Keratinocyte (primary cell): ENCODE results near the gene AOC1. TPM values are rescaled to one million over a fixed set of nuclear protein-coding genes. Genes with fewer than 3 reads are reported as not detected.

Experiments
- DNase-seq: peaks from one replicate; pipeline ENCODE4 v3.0.0-alpha.2; 2011; ENCODE audit warnings: low read depth, missing footprints, low spot score
- FAIRE-seq: peaks from 2 replicates; lab custom pipeline; 2011; peaks lifted over from hg19 to GRCh38; lab: Jason Lieb, UNC
- H2AFZ ChIP-seq: 2 replicates; pipeline ENCODE4 v1.6.0; 2012; ENCODE audit warnings: low read length, control low read depth, inconsistent platforms; ENCODE audit not compliant: control insufficient read depth
- H3K27ac ChIP-seq: 2 replicates; pipeline ENCODE4 v1.5.1; 2011; ENCODE audit warnings: low read length; ENCODE audit not compliant: control insufficient read depth, insufficient read depth
- H3K27me3 ChIP-seq: 3 replicates; pipeline ENCODE4 v1.6.0; 2011; ENCODE audit warnings: low read length; ENCODE audit not compliant: control insufficient read depth, insufficient read depth; ENCODE audit errors: extremely low read depth
- H3K36me3 ChIP-seq, 2 experiments: 2 replicates in 1 of 2; 3 replicates in 1 of 2; pipeline ENCODE4 v1.5.1; 2011; ENCODE audit warnings: low read length in 2 of 2, mild to moderate bottlenecking in 1 of 2; ENCODE audit not compliant: control insufficient read depth in 2 of 2, insufficient read depth in 2 of 2; ENCODE audit errors: extremely low read depth in 1 of 2
- H3K4me1 ChIP-seq: 3 replicates; pipeline ENCODE4 v1.5.1; 2011; ENCODE audit warnings: low read length; ENCODE audit not compliant: control insufficient read depth, insufficient read depth; ENCODE audit errors: extremely low read depth
- H3K4me2 ChIP-seq: 3 replicates; pipeline ENCODE4 v1.6.0; 2011; ENCODE audit warnings: low read depth, low read length; ENCODE audit not compliant: control insufficient read depth, insufficient read depth; ENCODE audit errors: extremely low read depth
- H3K4me3 ChIP-seq, 3 experiments: fragments of 200-600 bp in 1 of 3; sonication (generic) in 1 of 3; 2 replicates in 2 of 3; 3 replicates in 1 of 3; pipeline ENCODE4 v1.5.1; 2011 to 2016; ENCODE audit warnings: low read length in 3 of 3, mild to moderate bottlenecking in 3 of 3, control low read depth in 2 of 3, inconsistent platforms in 1 of 3, low read depth in 1 of 3, mixed read lengths in 1 of 3, mixed run types in 1 of 3, moderate library complexity in 1 of 3; ENCODE audit not compliant: control insufficient read depth in 2 of 3, insufficient read depth in 2 of 3; ENCODE audit errors: extremely low read depth in 1 of 3
- H3K79me2 ChIP-seq: 2 replicates; pipeline ENCODE4 v1.6.0; 2012; ENCODE audit warnings: low read length; ENCODE audit not compliant: control insufficient read depth, insufficient read depth
- H3K9ac ChIP-seq: 3 replicates; pipeline ENCODE4 v1.6.0; 2011; ENCODE audit warnings: low read length; ENCODE audit not compliant: control insufficient read depth, insufficient read depth; ENCODE audit errors: extremely low read depth
- H3K9me1 ChIP-seq: 3 replicates; pipeline ENCODE4 v1.6.0; 2011; ENCODE audit warnings: low read length; ENCODE audit not compliant: control insufficient read depth, insufficient read depth; ENCODE audit errors: extremely low read depth
- H3K9me3 ChIP-seq: 2 replicates; pipeline ENCODE4 v1.5.1; 2012; ENCODE audit warnings: low read depth, low read length; ENCODE audit not compliant: control insufficient read depth
- H4K20me1 ChIP-seq: 3 replicates; pipeline ENCODE4 v1.6.0; 2011; ENCODE audit warnings: low read length; ENCODE audit not compliant: control insufficient read depth, insufficient read depth; ENCODE audit errors: extremely low read depth
- CTCF ChIP-seq, 3 experiments: IDR thresholded peaks in 1 of 3; conservative IDR thresholded peaks in 1 of 3; optimal IDR thresholded peaks in 1 of 3; 2 replicates in 2 of 3; 3 replicates in 1 of 3; pipeline versions ENCODE3 to v1.5.1; 2011; ENCODE audit warnings: low read length in 3 of 3, mild to moderate bottlenecking in 3 of 3, moderate library complexity in 2 of 3, control low read depth in 1 of 3, inconsistent platforms in 1 of 3; ENCODE audit not compliant: insufficient read depth in 2 of 3; ENCODE audit errors: extremely low read depth in 1 of 3
- EZH2 ChIP-seq: IDR thresholded peaks from one replicate; pipeline ENCODE4 v1.6.1; 2012; ENCODE audit warnings: inconsistent platforms, mild to moderate bottlenecking, low read length, moderate library complexity
- dilution Hi-C: fragments of 300-500 bp; cut with MboI; formaldehyde crosslinking; loops from one replicate; pipeline ENCODE4 v1.7.0; 2020; ENCODE audit warnings: low sequenced_read_pairs; ENCODE audit not compliant: extremely low pct_ligation_motif_present
- polyA plus RNA-seq, 5 experiments: library from polyadenylated mRNA; depleted of rRNA in 3 of 5; stranded (reverse) in 3 of 5; stranded (forward) in 1 of 5; unstranded in 1 of 5; fragments of >200 nt; gene quantifications; 1 replicate in 1 of 5; 2 replicates in 3 of 5; 3 replicates in 1 of 5; pipeline versions ENCODE4 v1.2.1 to v1.2.3, GENCODE V29; 2011 to 2012; ENCODE audit warnings: missing spikeins in 2 of 5, low read depth in 1 of 5, low replicate concordance in 1 of 5

Gene AOC1
- polyA plus RNA-seq, 1 donor (not counting 4 experiments of a cell fraction or from before 2014, with no cell fraction given), result not detected

DNA sequence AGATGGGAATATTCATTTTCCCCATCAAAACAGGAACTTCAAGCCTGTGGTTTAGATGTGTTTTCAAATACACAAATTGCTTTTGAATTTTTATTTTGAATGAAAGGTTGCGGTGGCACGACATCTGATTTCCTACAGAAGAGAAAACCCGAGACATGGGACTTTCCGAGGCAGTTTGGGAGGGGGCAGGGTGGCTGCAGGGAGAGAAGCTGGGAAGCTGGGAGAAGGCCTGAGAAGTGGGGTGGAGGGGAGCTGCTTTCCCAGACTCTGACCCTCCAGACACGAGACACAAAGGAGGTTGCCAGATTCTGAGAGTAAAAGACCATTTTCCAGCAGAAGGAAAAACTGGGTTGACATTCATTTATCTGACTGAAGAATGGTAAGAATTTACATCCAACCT lies 32.2 kb upstream of the AOC1 start:
- H4K20me1 ChIP-seq, result no peaks in the 10 kb centered on the region
- no peaks in the 10 kb centered on the region for H3K9me3 ChIP-seq
- no peak overlapping the region for H2AFZ ChIP-seq
- TF ChIP-seq CTCF (optimal IDR thresholded peaks at IDR 0.05 in 1 of 3, IDR thresholded peaks at IDR 0.05 in 1 of 3, conservative IDR thresholded peaks at IDR 0.05 in 1 of 3; ENCODE audit: extremely low read depth in 1 of 3, insufficient read depth in 2 of 3, low read length in 3 of 3), result no peak
- no peak for TF ChIP-seq EZH2
- FAIRE-seq (no peak), DNase-seq (no peak)
- dilution Hi-C loops, result no loop called here
- H3K9ac ChIP-seq, result no peak overlapping the region
- no peak overlapping the region for H3K4me3 ChIP-seq
- no peaks in the 10 kb centered on the region for H3K4me1 ChIP-seq
- H3K79me2 ChIP-seq, result no peaks in the 10 kb centered on the region
- H3K27ac ChIP-seq, result no peak overlapping the region
- peaks cover 4% of the 10 kb centered on the region for H3K27me3 ChIP-seq
- H3K4me2 ChIP-seq, result no peak overlapping the region
- H3K9me1 ChIP-seq, result no peaks in the 10 kb centered on the region
- no peaks in the 10 kb centered on the region for H3K36me3 ChIP-seq

DNA sequence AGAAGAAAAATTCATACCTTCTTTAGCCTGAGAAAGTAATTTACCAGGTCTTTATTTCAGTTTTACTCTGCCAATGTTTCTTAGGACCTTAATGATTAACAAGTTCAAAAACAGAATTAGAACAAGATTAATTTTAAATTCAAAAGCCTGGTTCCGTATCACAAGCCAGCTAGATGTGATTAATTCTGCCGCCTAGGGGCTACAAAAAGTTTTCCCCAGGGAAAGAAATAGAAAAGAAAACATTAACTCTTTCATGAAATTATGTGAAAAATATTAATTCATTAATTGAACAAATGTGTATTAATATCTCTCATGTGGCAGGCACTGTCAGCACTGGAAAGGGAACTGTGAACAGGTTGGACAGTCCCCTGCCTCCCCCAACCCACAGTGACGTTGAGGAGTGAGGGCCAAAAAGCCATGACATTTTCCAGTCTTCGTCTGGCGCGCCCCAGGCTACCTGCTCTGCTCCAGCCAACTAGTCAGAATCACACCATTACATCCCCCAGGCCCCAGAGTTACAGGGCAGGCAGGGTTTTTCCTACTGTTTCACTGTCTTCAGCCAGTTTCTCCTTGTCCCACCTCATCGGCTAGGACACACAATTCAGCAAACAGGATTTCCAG lies 31.6 kb upstream of the AOC1 start:
- Histone ChIP-seq H3K4me3 (no peak overlapping the region), H3K9me3 (no peaks in the 10 kb centered on the region), H3K9ac (no peak overlapping the region), H3K27me3 (peaks cover 4% of the 10 kb centered on the region), H3K9me1 (no peaks in the 10 kb centered on the region), H4K20me1 (no peaks in the 10 kb centered on the region), H3K27ac (no peak overlapping the region), H3K4me2 (no peak overlapping the region), H3K4me1 (no peaks in the 10 kb centered on the region), H2AFZ (no peak overlapping the region), H3K79me2 (no peaks in the 10 kb centered on the region), H3K36me3 (no peaks in the 10 kb centered on the region)
- no peak for DNase-seq
- dilution Hi-C loops, result no loop called here
- TF ChIP-seq CTCF (optimal IDR thresholded peaks at IDR 0.05 in 1 of 3, IDR thresholded peaks at IDR 0.05 in 1 of 3, conservative IDR thresholded peaks at IDR 0.05 in 1 of 3; ENCODE audit: extremely low read depth in 1 of 3, insufficient read depth in 2 of 3, low read length in 3 of 3) (no peak), EZH2 (no peak)
- no peak for FAIRE-seq
